Kidney tubule cell (primary cell): ENCODE results near the gene ZFAND3.

Experiments
- DNase-seq: peaks from one replicate; pipeline ENCODE4 v3.0.0-alpha.2; 2018; ENCODE audit warnings: low spot score

The ZFAND3 gene

DNA sequence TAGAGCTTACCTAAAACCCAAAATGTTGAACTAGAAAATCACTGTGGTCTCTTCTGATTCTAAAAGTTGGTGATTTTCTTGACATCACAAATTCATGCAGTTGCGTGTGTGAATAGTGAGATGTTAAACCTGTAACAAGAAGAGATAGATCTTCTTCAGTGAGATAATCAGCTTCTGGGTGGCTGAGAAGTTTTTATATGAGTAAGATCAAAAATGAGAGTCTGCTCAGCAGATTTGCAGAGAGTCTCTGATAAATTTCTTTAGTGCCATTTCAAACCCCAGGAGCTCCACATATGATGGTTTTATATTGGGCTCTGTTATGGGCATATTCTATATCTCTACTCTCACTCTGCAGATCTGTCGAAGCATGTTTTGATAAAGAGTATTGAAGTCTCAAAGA, 185.4 kb downstream of the ZFAND3 start:
- DNase-seq = no peak

DNA sequence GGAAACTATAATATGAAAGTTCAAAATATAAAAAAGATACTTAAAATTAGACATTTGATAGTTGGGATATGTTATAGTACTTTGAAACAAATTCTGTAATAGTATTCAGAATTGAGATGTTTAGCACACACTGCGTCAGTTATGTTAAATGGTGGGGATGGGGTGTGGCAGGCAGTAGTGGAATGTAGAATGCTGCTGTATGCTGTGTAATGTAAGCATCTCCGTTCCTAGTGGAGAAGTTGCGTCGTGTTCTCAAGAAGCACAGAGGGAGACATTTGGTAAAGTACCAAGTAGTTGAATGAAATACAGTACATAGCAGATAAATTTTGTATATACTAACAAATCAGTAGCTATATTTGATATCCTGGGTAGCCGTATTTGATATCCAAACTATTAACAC, 192.4 kb downstream of the ZFAND3 start:
- DNase-seq = no peak

DNA sequence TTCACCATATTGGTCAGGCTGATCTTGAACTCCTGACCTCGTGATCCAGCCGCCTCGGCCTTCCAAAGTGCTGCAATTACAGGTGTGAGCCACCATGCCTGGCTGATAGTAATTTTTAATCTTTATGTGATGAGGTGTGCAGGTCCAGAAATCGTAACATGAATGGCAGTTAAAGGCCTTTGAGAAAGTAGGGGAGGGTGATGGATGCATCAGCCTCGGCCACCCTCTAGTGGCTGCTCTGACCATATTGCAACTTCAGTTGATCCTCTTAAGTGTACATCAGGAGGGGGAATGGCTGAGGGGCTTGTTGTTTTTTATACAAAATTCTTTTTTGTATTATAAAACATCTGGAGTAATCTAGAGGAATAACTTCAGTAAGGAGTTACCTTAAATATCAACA, 193.0 kb downstream of the ZFAND3 start:
- DNase-seq = peak; percentile 46

DNA sequence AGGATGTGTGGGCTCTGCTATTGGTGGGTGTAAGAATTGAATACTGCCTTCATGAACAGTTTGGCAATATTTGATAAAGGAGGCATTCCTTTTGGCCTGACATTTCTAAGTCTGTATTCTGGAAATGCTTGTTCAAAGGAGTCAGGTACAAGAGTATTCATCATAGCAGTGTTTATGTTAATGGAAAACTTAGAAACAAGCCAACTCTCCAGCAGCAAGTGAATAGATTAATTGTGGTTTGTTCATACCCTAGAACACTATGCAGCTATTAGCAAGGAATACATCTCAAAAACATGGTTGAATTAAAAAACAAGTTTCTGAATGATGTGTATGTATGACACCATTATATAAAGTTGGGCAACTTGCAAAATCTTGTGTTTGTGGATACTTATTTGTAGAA, 195.8 kb downstream of the ZFAND3 start:
- no peak for DNase-seq

DNA sequence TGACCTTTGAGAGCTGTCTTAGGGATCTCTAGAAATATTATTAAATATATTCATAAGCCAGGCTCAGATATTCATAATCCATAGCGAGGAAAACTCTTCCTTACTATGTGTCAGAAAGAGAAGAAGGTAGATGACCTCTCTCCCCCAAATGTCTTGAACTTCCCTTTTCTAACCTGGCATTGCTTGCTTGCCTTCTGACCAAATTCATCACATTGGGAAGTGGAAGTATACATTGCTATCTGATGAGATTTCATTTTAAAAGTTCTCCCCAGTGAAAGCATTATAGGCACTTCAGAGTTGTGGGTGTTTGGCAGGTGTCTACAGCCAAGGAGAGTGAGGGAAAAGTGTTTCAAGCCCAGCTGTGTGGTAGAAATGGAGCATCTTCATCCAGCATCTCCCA, 197.3 kb downstream of the ZFAND3 start:
- DNase-seq = no peak

DNA sequence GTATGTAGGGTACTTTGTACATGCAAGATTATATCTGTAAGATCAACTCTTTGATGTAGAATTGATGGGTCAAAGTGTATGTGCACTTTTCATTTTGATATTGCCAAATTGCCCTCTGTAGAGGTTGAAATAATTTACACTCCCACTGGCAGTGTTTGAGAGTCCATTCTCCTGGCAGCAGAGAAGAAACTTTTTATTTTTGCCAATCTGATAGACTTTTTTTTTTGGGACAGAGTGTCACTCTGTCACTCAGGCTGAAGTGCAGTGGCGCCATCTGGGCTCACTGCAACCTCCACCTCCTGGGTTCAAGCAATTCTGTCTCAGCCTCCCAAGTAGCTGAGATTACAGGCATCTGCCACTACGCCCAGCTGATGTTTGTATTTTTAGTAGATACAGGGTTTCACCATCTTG, 199.2 kb downstream of the ZFAND3 start:
- no peak for DNase-seq

DNA sequence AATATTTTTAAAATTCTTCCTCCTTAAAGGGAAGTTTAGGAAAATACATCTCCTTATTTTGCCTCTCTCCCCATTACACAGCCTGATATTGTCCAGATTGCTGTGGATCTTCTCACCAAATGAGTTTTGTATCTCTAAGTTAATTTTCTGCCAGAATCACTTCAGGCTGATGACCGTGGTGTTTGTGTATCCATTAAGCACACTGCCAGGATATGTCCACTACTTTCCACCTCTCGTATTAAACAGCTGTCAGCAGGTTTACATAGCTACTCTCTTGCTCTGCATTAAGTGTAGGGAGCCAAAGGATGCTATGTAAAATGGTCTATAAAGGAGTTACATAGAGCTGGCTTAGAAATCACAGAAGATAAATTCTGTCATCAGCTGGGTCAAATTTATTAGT, 201.1 kb downstream of the ZFAND3 start:
- no peak for DNase-seq

DNA sequence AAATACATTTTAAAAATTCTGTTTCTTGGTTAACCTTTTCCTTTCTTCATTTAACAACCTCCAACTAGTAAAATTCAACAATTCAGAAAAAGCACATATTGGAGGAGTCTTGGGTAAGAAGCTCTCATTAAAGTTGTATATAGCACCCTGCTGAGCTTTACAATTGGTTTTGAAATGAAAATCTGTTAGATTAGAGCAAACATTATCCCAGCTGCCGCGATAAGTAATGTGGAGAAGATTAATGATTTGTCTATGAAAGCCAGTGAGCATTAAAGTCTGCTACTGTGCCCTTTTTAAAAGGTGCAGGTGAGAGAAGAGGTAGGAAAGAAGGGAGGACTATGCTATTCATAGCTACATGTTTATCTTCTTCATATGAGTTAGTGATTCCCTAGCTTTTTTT, 201.5 kb downstream of the ZFAND3 start:
- no peak for DNase-seq

DNA sequence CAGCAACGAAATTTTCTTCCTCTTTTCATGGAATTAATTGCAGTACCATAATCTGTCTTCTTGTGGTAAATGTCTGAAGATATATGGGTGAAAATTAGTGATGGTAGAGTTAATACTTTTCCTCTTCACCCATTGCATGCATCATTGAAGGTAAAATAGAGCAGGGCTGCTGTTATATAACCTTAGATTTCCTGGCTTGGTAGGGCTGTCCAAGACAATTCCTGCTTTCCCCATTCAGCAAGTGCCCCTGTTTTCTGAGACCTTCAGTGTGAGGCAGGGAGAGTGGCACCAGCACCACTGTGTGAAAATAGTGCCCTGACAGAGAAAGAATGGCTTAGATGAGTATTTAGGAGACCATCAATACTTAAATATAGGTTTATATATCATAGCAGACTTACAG, 202.0 kb downstream of the ZFAND3 start:
- DNase-seq = no peak

DNA sequence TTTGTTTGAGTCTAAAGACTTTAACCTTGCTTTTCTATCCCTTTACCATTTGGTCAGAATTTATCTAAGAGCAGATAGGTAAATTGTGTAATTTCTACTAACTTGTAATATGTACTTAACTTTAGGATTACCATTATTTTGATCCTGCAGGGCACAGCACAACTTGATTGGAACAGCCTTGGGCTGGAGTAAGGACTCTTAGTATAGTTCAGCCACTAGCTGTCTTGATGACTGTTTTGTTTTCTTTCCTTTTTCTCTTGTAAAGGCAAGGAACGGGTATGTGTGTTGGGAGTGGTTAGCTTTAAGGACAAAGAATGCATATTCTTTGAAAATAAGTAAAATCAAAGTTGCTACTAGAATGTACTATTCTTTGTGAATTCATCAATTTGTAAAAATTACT, 203.2 kb downstream of the ZFAND3 start:
- no peak for DNase-seq

DNA sequence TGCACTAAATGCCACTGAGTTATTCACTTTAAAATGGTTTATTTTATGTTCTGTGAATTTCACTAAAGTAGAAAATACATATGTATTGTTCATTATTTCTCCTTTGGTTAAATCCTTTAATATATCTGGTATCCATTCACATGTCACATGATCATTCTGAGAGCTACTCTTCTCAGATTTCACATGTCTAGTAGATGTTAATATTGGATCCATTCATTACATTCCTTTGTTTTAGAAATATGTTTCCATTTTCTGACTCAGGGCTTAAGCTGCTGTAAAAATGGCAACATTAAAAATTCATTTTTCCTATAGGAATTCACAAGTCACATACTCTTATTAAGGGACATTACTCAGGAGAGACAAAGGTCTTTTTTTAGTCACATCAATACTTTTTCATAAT, 205.4 kb downstream of the ZFAND3 start:
- DNase-seq = no peak

DNA sequence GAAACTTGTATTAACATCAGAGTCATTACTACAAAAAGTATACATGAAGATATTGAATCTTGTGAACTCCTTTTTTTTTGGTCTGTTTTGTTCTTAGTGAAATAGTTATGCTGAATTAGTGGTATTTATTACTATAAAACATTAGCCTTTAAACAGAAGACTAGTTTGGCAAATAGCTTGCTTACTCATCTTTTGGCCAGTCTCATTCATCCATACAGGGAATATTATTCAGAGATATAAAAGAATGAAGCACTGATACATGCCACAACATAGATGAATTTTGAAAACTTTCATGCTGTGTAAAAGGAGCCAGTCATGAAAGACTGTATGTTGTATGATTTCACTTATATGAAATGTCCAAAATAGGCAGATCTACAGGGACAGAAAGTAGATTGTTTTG, 205.9 kb downstream of the ZFAND3 start:
- no peak for DNase-seq

DNA sequence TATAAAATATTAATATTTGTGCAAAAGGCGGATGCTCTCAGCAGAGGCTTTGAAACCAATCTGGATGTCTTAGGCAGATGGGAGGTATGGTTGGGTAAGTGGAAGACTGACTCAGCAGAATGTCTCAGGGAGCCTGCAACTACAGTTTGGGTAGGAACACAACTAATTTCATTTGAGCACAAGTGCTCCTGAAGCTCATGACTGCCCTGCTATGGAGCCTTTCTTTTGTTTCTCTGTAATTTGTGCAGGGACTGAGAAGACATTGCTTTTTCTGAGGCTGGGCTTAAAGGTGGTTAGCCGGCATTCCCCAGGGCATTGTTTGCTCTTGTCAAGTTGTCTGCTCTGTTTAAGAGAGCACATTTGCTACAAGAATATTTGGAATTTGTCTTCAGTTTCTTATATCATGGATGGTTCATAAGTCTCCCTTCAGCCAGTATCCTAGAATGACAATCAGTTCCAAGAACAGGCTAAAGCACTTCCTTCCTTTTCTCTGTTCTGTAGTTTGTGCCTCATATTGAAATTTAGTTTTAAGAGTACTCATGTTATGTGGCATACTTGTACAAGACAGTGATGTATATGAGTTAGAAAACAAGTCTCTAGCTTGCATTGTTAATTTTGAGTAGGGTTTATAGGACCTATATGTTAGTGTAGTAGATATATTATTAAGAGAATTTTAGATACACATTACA, 208.3 kb downstream of the ZFAND3 start:
- DNase-seq = no peak

DNA sequence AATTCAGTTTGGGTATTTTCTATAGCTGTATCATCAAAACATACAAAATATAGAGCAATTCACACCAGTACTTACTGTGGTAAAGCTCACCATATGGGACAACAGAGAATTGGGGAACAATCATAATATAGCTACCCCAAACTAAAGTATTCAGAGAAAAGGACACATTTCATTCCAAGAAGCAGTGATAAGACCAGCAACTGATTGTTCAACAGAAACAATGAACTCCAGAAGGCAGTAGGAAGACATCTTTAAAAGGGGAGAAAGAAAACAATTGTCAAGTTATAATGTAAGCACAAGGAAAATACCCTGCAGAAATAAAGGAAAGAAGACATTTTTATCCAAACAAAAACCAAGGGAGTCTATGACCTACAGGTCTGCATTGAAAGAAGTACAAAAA, 210.9 kb downstream of the ZFAND3 start:
- no peak for DNase-seq

DNA sequence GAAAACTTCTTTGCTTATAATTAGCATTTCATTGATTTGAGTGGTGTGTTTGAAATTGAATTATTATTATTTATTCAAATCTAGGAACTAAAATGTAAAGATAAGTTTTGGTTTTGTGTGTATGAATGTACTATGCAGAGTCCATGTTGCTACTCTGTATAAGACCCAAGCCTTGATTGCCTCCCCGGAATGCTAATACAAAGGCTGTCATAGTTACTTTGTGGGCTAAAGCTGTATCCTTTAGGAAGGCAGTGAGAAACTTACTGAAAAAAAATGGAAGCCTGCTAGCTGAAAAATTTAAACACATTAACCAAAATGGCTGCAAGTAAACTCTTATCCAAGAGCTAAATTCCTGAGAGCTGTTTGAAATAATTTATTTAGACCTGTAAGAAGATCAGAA, 213.3 kb downstream of the ZFAND3 start:
- DNase-seq = no peak

DNA sequence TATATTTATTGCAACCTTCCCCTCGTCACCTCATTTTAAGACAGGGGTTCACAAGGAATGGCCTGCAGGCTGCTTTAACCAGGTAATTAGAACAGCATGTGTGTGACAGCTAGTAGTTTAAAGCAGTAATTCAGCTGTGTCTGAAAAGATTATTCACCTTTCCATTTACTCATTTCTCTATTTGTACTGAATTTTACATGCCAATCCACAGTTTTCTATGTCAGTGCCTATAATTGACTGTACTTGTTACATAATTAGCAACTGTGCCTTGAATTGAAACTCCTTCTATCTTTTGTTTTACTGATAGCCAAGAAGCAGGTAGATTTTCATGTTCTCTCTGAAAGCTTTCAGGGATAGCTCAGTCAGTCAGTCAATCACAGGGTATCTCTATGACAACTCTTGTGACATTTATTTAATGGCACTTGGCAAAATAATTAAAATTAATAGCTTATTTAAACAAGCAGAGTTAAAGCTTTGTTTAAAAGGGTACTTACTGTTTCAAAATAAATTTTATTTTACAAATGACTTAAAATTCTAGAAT, 214.0 kb downstream of the ZFAND3 start:
- no peak for DNase-seq

DNA sequence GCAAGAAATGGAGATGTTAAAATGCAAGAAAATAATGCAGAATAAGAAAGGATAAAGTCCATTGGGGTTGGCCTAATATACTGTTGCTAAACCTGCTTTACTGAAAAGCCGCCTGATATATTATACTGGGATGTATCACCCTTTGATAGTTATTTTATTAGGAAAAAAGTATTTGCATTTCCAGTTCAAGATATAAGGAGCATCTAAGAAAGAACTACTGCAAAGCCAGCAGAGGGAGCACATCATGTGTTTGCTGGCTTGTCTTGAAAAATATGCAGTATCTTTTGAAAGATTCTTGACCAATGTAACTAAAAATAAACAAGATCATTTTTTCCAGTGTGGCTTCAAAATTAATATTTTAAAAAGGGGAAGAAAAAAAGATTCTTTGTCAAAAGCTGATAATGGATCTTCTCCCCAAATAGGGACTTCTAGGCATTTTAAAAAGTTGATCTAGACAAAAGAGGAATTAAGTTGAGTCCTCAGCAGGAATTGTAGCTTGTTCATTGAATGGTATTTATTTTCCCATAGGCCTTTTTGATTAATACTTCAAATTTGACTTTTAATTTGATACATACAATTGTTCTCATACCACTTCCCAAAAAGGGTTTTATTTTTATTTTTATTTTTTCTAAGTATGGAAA, 214.9 kb downstream of the ZFAND3 start:
- DNase-seq = peak; percentile 28

DNA sequence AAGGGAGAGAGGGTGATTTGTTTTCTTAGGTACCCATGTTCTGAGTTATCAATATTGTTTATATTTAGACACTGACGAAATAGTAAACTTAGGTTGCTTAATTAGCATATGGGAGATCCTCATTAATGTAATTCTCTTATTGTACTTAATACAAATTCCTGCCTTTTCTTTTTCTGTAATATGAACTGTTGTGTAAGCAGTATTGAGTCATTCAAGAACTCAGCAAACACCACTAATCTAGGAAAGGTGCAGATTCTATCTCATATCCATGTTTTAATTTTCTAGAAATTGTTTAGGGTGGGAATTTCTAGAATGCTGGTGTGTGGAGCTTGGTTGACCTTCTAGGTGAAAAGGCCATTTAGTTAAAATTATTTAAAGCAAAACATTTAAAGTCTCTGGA, 216.0 kb downstream of the ZFAND3 start:
- no peak for DNase-seq

DNA sequence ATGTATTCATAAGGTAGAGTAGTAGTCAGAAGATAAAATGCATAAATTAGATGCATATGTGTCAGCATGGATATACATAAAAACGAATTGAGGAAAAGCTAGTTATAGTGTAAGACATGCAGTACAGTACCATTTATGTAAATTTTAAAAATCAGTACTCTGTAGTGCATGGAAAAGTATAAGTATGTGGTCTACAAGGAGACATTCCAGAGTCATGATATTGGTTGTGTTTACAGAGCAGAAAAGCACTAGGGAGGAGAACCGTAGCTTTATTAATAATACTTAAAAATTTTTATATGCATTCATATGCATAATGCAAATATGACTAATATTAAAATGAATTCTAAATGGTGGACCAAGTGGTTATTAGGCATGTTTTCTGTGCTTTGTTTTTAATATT, 220.0 kb downstream of the ZFAND3 start:
- no peak for DNase-seq

DNA sequence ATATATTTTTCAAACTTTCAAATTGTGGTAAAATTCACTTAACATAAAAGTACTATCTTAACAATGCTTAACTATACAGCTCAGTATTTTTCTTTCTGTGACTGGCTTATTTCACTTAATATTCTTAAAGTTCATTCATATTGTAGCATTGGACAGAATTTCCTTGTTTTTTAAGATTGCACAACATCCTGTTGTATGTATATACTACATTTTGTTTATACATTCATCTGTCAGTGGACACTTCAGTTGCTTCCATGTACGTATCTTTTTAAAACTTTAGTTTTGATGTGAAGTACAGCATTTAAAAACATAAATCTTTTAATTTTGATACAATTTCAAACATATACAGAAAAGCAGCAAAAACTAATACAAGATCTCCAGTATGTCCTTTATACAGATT, 220.7 kb downstream of the ZFAND3 start:
- no peak for DNase-seq

DNA sequence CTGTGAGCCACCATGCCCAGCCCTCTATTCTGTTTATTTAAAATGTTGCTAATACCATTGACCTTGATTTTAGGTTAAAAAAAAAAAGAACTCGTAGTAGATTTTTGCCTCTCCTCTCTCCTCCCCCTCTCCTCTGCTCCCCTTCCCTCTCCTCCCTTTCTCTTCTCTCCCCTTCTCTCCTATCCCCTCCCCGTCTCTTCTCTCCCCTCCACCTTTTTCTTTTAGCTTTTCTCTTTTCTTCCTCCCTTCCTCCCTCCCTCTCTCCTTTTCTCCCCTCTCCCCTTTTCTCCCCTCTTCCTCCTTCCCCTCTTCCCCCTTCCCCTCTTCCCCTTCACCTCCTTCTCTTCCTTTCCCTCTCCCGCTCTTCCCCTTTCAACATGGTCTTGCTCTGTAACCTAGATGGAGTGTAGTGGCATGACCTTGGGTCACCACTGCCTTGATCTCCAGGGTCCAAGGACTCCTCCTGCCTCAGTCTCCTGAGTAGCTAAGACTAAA, 223.8 kb downstream of the ZFAND3 start:
- no peak for DNase-seq

DNA sequence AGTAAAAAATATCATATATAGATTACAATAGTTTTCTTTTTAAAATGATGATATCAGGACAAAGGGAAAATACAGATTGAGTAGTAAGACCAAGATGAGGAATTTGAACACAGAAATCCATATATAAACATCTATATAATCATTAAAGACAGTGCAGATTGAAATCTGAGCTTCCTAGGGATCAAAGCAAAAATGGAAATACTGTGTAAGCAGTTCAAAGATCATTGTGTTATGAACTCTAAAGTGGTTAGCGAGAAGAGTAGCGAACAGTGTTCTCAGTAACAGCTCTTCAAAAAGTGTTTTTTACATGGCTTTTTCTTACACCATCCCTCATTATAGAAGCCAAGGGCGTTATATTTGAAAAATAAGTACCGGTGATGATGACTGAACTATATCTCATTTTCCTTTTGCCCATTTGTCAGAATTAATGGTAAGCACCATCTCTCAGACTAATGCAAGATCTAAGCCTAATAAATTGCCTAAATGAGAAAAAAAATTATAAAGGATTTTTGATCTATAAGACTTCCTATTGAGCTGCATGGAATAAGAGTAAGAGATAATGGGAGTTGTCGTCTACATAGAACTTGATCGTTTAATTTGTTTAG, 226.3 kb downstream of the ZFAND3 start:
- DNase-seq = no peak

DNA sequence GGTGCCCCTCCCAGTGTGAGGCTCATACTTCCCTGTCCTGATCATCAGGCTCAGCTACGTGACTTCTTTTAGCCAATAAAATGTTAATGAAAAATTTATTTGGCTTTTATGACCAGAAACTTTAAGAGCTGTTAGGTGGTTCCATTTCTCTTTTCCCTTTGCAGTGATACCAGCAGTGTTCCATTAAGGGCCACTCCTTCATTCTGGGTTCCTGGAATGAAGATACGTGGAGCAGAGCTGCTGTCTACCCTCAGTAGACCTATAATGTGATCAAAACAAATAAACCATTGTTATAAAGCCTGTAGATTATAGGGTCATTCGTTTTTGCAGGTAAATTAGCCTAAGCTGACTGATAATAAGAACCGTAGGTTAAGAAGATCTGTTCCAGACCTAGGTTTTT, 228.0 kb downstream of the ZFAND3 start:
- no peak for DNase-seq
